Stomach (tissue), 4 donors: Measurements from ENCODE around the gene CDH23.

Experiments
- POLR2AphosphoS5 ChIP-seq, 3 donors: sonication (generic); formaldehyde crosslinking; IDR thresholded peaks; one replicate each; pipeline ENCODE4 v1.6.1; 2016; ENCODE audit warnings: antibody characterized with exemption in 3 of 3
- TF ChIP-seq, protein P1 (sequence below), 7 experiments: fragments of 450-650 bp in 4 of 7; fragments of 200-600 bp in 3 of 7; sonication (generic) in 3 of 7; IDR thresholded peaks; one replicate each; pipeline ENCODE4 v1.5.1; 2016 to 2019; ENCODE audit warnings: antibody characterized with exemption in 7 of 7, control low read depth in 2 of 7, mild to moderate bottlenecking in 1 of 7

DNA sequence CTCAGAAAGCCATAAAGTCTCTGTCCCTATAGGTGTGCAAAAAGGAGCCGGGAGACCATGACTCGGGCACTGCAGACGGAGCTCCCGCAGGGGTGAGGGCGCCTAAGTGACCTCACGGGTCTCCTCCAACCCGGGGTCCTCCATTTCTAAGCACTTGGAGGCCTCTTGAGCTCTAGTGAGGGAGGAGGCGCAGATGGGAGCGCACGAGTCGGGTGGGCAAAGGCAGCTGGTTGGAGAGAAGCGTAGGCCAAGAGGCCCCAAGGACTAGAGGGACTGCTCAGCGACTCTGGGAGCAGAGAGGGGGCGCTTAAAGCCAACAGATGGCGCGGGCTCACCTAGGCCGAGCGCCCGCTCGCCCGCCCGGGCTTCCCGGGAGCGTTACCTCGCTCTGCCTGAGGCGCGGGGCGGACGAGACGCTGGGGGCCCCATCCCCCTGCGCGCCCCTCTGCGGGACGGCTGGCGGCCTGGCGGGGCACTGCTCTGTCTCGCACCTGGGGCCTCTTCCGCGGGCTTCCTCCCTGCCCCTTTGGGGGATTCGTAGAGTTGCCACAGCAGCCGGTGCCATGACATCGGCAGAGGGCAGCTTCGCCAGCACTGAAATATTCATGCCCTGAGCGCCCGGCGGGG, 523 bp upstream of the CDH23 start:
- TF ChIP-seq, protein P1, sequence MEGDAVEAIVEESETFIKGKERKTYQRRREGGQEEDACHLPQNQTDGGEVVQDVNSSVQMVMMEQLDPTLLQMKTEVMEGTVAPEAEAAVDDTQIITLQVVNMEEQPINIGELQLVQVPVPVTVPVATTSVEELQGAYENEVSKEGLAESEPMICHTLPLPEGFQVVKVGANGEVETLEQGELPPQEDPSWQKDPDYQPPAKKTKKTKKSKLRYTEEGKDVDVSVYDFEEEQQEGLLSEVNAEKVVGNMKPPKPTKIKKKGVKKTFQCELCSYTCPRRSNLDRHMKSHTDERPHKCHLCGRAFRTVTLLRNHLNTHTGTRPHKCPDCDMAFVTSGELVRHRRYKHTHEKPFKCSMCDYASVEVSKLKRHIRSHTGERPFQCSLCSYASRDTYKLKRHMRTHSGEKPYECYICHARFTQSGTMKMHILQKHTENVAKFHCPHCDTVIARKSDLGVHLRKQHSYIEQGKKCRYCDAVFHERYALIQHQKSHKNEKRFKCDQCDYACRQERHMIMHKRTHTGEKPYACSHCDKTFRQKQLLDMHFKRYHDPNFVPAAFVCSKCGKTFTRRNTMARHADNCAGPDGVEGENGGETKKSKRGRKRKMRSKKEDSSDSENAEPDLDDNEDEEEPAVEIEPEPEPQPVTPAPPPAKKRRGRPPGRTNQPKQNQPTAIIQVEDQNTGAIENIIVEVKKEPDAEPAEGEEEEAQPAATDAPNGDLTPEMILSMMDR (IDR thresholded peaks at IDR 0.05), result peak in 3 of 7 experiments; percentile 20 to 38 (median 24)
- no peak for TF ChIP-seq POLR2AphosphoS5 (IDR thresholded peaks at IDR 0.05)
